Sigmoid colon (tissue), 7 donors: ENCODE measurements around the gene SLC25A45. TPM values are rescaled to one million over a fixed set of nuclear protein-coding genes. Genes with fewer than 3 reads are reported as not detected.

Source experiments
- DNase-seq: peaks from one replicate; pipeline ENCODE4 v3.0.0-alpha.2; 2019
- H3K27ac ChIP-seq, 4 donors: fragments of 200-600 bp; sonication (generic); one replicate each; pipeline ENCODE4 v1.5.1; 2016 to 2019; ENCODE audit warnings: mild to moderate bottlenecking in 1 of 4
- H3K27me3 ChIP-seq, 3 donors: fragments of 200-600 bp; sonication (generic); one replicate each; pipeline ENCODE4 v1.5.1; 2019; ENCODE audit warnings: mild to moderate bottlenecking in 1 of 3
- H3K36me3 ChIP-seq, 4 donors: fragments of 200-600 bp; sonication (generic); one replicate each; pipeline ENCODE4 v1.5.1; 2016 to 2019
- H3K4me1 ChIP-seq, 4 donors: fragments of 200-600 bp; sonication (generic); one replicate each; pipeline ENCODE4 v1.5.1; 2017 to 2019
- H3K4me3 ChIP-seq, 4 donors: fragments of 200-600 bp; sonication (generic); one replicate each; pipeline ENCODE4 v1.5.1; 2017 to 2019; ENCODE audit warnings: mild to moderate bottlenecking in 2 of 4, moderate library complexity in 1 of 4
- H3K9me3 ChIP-seq, 4 donors: fragments of 200-600 bp in 3 of 4; sonication (generic) in 3 of 4; one replicate each; pipeline versions ENCODE4 v1.5.1 to v1.6.1; 2013 to 2019
- EP300 ChIP-seq, 4 donors: sonication (generic); formaldehyde crosslinking; IDR thresholded peaks; one replicate each; pipeline ENCODE4 v1.6.1; 2017; ENCODE audit warnings: antibody characterized with exemption in 4 of 4
- POLR2A ChIP-seq, 2 donors: fragments of 450-650 bp; IDR thresholded peaks; one replicate each; pipeline ENCODE4 v1.6.1; 2016; ENCODE audit warnings: antibody characterized with exemption in 2 of 2, mild to moderate bottlenecking in 2 of 2, moderate library complexity in 2 of 2
- POLR2AphosphoS5 ChIP-seq, 4 donors: sonication (generic); formaldehyde crosslinking; IDR thresholded peaks; one replicate each; pipeline ENCODE4 v1.6.1; 2017; ENCODE audit warnings: antibody characterized with exemption in 4 of 4
- WGBS, 2 donors: extraction: QIAGEN DNeasy Blood & Tissue Kit; methylation state at CpG; one replicate each; pipeline ENCODE4 v1.1.7; 2013; 5-methylcytosine and 5-hydroxymethylcytosine counted together
- intact Hi-C: fragments of 100-400 bp; cut with DNase I; formaldehyde crosslinking; loops from one replicate; pipeline ENCODE4 v1.15.1; 2023
- polyA plus RNA-seq, 3 donors: library from polyadenylated mRNA; stranded (reverse); fragments of 200-250 nt; gene quantifications; one replicate each; pipeline ENCODE4 v1.2.3, GENCODE V29; 2013
- total RNA-seq, 4 donors: library from RNA; depleted of rRNA; stranded (reverse); fragments of >200 nt; gene quantifications; one replicate each; pipeline ENCODE4 v1.1.0, GENCODE V29; 2016
- TF ChIP-seq, protein P1 (sequence below), 4 experiments: fragments of 450-650 bp in 3 of 4; fragments of 200-600 bp in 1 of 4; IDR thresholded peaks; one replicate each; pipeline ENCODE4 v1.5.1; 2016 to 2019; ENCODE audit warnings: antibody characterized with exemption in 4 of 4, mild to moderate bottlenecking in 3 of 4, moderate library complexity in 2 of 4
- donor health status: healthy with polysubstance abuse.
- donor health status: Bipolar disorder and iron deficiency.
- donor health status: healthy.

The SLC25A45 gene
- total and polyA plus RNA-seq, 7 donors, result 1.2 to 12.8 (median 5.3) TPM

DNA sequence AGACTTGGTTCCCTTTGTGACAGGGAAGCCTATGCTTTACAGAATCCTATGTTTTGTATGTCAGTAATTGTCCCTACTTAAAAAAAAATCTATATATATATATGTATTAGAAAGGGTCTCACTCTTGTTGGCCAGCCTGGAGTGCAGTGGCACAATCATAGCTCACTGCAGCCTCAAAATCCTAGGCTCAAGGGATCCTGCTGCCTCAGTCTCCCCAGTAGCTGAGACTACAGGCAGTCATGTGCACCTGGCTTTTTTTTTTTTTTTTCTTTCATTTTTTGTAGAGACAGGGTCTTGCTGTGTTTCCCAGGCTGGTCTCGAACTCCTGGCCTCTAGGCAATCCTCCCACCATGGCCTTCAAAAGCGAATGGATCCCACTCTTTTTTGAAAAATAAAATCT is 38.1 kb upstream of the SLC25A45 start:
- Histone ChIP-seq H3K9me3 (no peaks in the 10 kb centered on the region), H3K27me3 (no peaks in the 10 kb centered on the region), H3K27ac (peak overlapping the region; percentile 97 to 100 (median 100)), H3K36me3 (peaks cover under 1 to 24% (median 12%) of the 10 kb centered on the region in 4 donors), H3K4me3 (peak overlapping the region; percentile 1 to 88 (median 78)), H3K4me1 (peaks cover 0 to 63% (median 60%) of the 10 kb centered on the region in 4 donors)
- no peak for DNase-seq
- TF ChIP-seq POLR2AphosphoS5 (IDR thresholded peaks at IDR 0.05) (no peak), EP300 (IDR thresholded peaks at IDR 0.05) (no peak), POLR2A (IDR thresholded peaks at IDR 0.05) (no peak)
- TF ChIP-seq, protein P1, sequence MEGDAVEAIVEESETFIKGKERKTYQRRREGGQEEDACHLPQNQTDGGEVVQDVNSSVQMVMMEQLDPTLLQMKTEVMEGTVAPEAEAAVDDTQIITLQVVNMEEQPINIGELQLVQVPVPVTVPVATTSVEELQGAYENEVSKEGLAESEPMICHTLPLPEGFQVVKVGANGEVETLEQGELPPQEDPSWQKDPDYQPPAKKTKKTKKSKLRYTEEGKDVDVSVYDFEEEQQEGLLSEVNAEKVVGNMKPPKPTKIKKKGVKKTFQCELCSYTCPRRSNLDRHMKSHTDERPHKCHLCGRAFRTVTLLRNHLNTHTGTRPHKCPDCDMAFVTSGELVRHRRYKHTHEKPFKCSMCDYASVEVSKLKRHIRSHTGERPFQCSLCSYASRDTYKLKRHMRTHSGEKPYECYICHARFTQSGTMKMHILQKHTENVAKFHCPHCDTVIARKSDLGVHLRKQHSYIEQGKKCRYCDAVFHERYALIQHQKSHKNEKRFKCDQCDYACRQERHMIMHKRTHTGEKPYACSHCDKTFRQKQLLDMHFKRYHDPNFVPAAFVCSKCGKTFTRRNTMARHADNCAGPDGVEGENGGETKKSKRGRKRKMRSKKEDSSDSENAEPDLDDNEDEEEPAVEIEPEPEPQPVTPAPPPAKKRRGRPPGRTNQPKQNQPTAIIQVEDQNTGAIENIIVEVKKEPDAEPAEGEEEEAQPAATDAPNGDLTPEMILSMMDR (IDR thresholded peaks at IDR 0.05), result no peak
- WGBS, 2 donors, result 67 to 79% methylated on average over 2 of the region's 2 CpGs
- intact Hi-C loops, result loop anchor here (5.0 kb wide), 1 partner anchor 152 kb away; the partner anchor contains the start of genes FAM89B and ZNRD2

DNA sequence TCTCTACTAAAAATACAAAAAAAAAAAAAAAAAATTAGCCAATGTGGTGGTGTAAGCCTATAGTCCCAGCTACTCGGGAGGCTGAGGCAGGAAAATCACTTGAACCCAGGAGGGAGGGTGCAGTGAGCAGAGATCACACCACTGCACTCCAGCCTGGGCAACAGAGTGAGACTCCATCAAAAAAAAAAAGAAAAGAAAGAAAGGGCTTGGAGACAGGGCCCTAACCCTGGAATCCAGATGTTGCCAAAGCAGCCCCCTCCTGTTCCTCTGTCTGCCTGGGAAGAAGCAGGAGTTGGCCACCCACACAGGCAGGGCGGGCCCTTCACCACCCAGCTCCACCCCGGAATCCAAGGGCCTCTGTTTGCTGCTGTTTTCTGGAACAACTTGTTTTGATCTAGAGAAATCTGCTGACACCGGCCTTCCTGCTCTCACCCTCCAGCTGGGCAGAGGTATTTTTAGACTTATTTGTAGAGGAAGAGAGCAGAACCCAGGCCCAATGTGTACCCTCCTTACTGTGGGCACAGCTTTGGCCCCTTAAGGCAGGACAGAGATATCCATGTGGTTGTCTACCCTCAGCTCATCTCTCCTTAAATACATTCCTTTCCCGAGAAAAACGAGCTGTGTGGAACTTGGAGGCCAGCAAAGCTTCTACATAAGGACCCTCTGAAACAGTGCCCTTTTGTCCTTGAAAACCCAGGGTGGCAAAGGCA is 37.5 kb upstream of the SLC25A45 start:
- peaks cover 0 to 63% (median 60%) of the 10 kb centered on the region in 4 donors for H3K4me1 ChIP-seq
- TF ChIP-seq POLR2A (IDR thresholded peaks at IDR 0.05) (peak; percentile 64), EP300 (IDR thresholded peaks at IDR 0.05) (peak; percentile 48 to 98 (median 83)), POLR2AphosphoS5 (IDR thresholded peaks at IDR 0.05) (peak; percentile 83 to 97 (median 88))
- TF ChIP-seq, protein P1 (IDR thresholded peaks at IDR 0.05), result no peak
- peaks cover 0 to 18% (median 9%) of the 10 kb centered on the region in 4 donors for H3K36me3 ChIP-seq
- 1 to 2% methylated on average over 6 of the region's 6 CpGs for WGBS, 2 donors
- DNase-seq, result peak; percentile 98
- no peaks in the 10 kb centered on the region for H3K27me3 ChIP-seq
- no peaks in the 10 kb centered on the region for H3K9me3 ChIP-seq
- intact Hi-C loops, result loop anchor here (1.0 to 5.0 kb wide), 2 partner anchors 77 to 152 kb away; partner anchors contain the start of genes FAM89B and ZNRD2
- H3K4me3 ChIP-seq, result peak overlapping the region; percentile 27 to 88 (median 55)
- H3K27ac ChIP-seq, result peak overlapping the region; percentile 97 to 100 (median 100)

DNA sequence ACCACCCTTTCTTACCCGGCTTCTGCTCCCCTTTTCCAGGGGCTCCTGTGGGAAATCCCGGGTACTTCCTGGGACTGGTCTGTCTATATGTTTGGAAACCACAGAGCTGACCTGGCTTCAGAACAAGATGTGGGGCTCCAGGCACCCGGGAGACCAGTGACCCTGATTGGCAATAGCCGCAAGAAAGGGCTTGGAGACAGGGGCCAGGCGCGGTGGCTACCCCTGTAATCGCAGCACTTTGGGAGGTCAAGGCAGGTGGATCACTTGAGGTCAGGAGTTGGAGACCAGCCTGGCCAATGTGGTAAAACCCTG is 37.0 kb upstream of the SLC25A45 start:
- H3K27me3 ChIP-seq, result no peaks in the 10 kb centered on the region
- intact Hi-C loops, result loop anchor here (1.0 kb wide), 1 partner anchor 78 kb away; no protein-coding TSS in a partner anchor
- H3K27ac ChIP-seq, result peak overlapping the region; percentile 97 to 100 (median 100)
- H3K4me3 ChIP-seq, result peak overlapping the region; percentile 27 to 88 (median 55)
- peaks cover 0 to 13% (median 6%) of the 10 kb centered on the region in 4 donors for H3K36me3 ChIP-seq
- H3K4me1 ChIP-seq, result peaks cover 0 to 63% (median 60%) of the 10 kb centered on the region in 4 donors
- TF ChIP-seq, protein P1 (IDR thresholded peaks at IDR 0.05), result no peak
- no peak for TF ChIP-seq POLR2AphosphoS5 (IDR thresholded peaks at IDR 0.05)
- no peak for TF ChIP-seq EP300 (IDR thresholded peaks at IDR 0.05)
- no peak for TF ChIP-seq POLR2A (IDR thresholded peaks at IDR 0.05)
- WGBS, 2 donors, result 15 to 26% methylated on average over 7 of the region's 7 CpGs
- H3K9me3 ChIP-seq, result no peaks in the 10 kb centered on the region
- peak; percentile 77 for DNase-seq

DNA sequence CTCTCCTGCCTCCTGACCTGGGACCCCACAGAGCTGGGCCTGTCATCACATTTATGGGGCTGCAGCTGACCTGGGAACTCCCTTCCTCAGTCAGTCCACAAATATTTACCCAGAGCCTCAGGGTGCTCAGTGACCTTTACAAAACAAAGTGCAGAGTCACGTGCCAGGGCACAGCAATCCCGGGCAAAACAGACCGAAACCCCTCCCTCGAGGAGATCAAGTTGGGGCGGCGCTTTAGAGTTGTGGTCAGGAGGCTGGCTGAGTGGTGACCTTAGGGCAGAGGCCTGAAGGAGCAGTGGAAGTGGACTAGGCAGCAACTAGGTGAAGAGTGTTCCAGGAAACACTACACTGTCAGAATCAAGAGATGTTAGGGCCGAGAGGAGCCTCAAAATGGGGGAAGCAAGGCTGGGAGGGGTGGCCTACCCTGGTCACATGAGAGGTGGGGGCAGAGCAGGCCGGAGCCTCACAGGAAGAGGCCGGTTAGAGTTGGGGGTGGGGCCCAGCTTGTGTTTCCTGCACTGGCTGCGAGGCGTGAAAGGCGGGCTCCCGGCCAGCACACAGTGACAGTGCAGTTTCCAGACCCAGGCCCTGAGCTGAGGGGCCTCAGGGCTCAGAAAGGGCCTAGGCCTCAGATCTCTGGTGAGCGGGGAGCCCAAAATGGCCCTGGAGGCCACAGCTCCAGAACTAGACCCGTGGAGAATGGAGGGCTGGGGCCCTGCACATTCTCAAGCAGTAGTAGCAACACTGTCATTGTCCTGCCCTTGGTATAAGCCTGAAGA is 36.4 kb upstream of the SLC25A45 start:
- Histone ChIP-seq H3K9me3 (no peaks in the 10 kb centered on the region), H3K4me1 (peaks cover 0 to 63% (median 60%) of the 10 kb centered on the region in 4 donors)
- intact Hi-C loops, result loop anchor here (1.0 kb wide), 1 partner anchor 78 kb away; no protein-coding TSS in a partner anchor

More for the DNA sequence above, 36.4 kb upstream of the SLC25A45 start:
- peaks cover 0 to 7% (median under 1%) of the 10 kb centered on the region in 4 donors for H3K36me3 ChIP-seq
- H3K27ac ChIP-seq, result peak overlapping the region; percentile 97 to 100 (median 100)
- peak overlapping the region; percentile 27 to 88 (median 55) for H3K4me3 ChIP-seq
- H3K27me3 ChIP-seq, result no peaks in the 10 kb centered on the region
- WGBS, 2 donors, result 1% methylated on average over 15 of the region's 15 CpGs
- peak; percentile 99 for DNase-seq
- peak; percentile 80 to 91 (median 86) for TF ChIP-seq POLR2AphosphoS5 (IDR thresholded peaks at IDR 0.05)
- TF ChIP-seq POLR2A (IDR thresholded peaks at IDR 0.05), result peak; percentile 56 to 78
- TF ChIP-seq EP300 (IDR thresholded peaks at IDR 0.05), result peak; percentile 7 to 95 (median 50)
- TF ChIP-seq, protein P1 (IDR thresholded peaks at IDR 0.05), result no peak
